CD4-positive, alpha-beta T cell treated with Interleukin-17A for 1 hour (primary cell): ENCODE data around the gene HILPDA.
A peak's percentile ranks its signal among the peaks of the same experiment; 100 is the strongest.
"Not testable (repeated sequence)": the region's sequence is repeated elsewhere in the genome, so short reads cannot be mapped to it uniquely, and the experiment has no call there.

ENCODE experiments used
- DNase-seq: peaks from one replicate; pipeline ENCODE4 v3.0.0-alpha.2; 2020

HILPDA gene

GRCh38 chr7:128434413-128435326 lies 21.0 kb upstream of the HILPDA start:
- DNase-seq = no peak

GRCh38 chr7:128435327-128435686 lies 20.4 kb upstream of the HILPDA start:
- no peak for DNase-seq

- DNase-seq = no peak
Measured at GRCh38 chr7:128437426-128438332, 18.0 kb upstream of the HILPDA start.

- no peak for DNase-seq
Measured at GRCh38 chr7:128442356-128442755, 13.3 kb upstream of the HILPDA start.

GRCh38 chr7:128443831-128444600 lies 11.7 kb upstream of the HILPDA start:
- DNase-seq = no peak

GRCh38 chr7:128446306-128446705 lies 9.4 kb upstream of the HILPDA start:
- no peak for DNase-seq

GRCh38 chr7:128447941-128448564 lies 7.6 kb upstream of the HILPDA start:
- DNase-seq = no peak

GRCh38 chr7:128448751-128449302 lies 6.9 kb upstream of the HILPDA start:
- no peak for DNase-seq

GRCh38 chr7:128450409-128450808 lies 5.3 kb upstream of the HILPDA start:
- DNase-seq = no peak

- DNase-seq = no peak
Measured at GRCh38 chr7:128450913-128451312, 4.8 kb upstream of the HILPDA start.

- no peak for DNase-seq
Measured at GRCh38 chr7:128452552-128452951, 3.1 kb upstream of the HILPDA start.

GRCh38 chr7:128453836-128454804 lies 1.6 kb upstream of the HILPDA start:
- DNase-seq = no peak

GRCh38 chr7:128454808-128455542 lies 703 bp upstream of the HILPDA start:
- DNase-seq = peak; percentile 14

GRCh38 chr7:128456255-128456725 lies 612 bp downstream of the HILPDA start:
- DNase-seq = no peak

- not testable (repeated sequence) for DNase-seq
Measured at GRCh38 chr7:128457385-128457784, 1.7 kb downstream of the HILPDA start.

- no peak for DNase-seq
Measured at GRCh38 chr7:128458956-128459355, 3.3 kb downstream of the HILPDA start.

- peak; percentile 85 for DNase-seq
Measured at GRCh38 chr7:128459394-128459878, 3.8 kb downstream of the HILPDA start.

GRCh38 chr7:128462460-128462859 lies 6.8 kb downstream of the HILPDA start:
- DNase-seq = no peak

- DNase-seq = not testable (repeated sequence)
Measured at GRCh38 chr7:128463345-128463744, 7.7 kb downstream of the HILPDA start.

GRCh38 chr7:128463933-128464332 lies 8.3 kb downstream of the HILPDA start:
- DNase-seq = not testable (repeated sequence)
